8988T (cell line): Measurements from ENCODE around the gene RNF182.
"Not testable (repeated sequence)": the region's sequence is repeated elsewhere in the genome, so short reads cannot be mapped to it uniquely, and the experiment has no call there.

Source experiments
- DNase-seq: peaks from one replicate; pipeline ENCODE4 v3.0.0; 2011

The RNF182 gene

GRCh38 chr6:13918686-13919250 lies 6.0 kb upstream of the RNF182 start:
- no peak for DNase-seq

- no peak for DNase-seq
Observed at GRCh38 chr6:13919861-13920260, 4.9 kb upstream of the RNF182 start.

GRCh38 chr6:13920552-13920951 lies 4.2 kb upstream of the RNF182 start:
- no peak for DNase-seq

GRCh38 chr6:13922750-13923149 lies 2.0 kb upstream of the RNF182 start:
- DNase-seq = no peak

GRCh38 chr6:13923527-13924145 lies 1.1 kb upstream of the RNF182 start:
- DNase-seq = no peak

- peak; percentile 32 for DNase-seq
Observed at GRCh38 chr6:13924146-13924948, 405 bp upstream of the RNF182 start.

GRCh38 chr6:13926378-13926777 lies 1.6 kb downstream of the RNF182 start:
- DNase-seq = no peak

- DNase-seq = no peak
Observed at GRCh38 chr6:13927203-13927602, 2.5 kb downstream of the RNF182 start.

- DNase-seq = no peak
Observed at GRCh38 chr6:13929196-13929595, 4.4 kb downstream of the RNF182 start.

- DNase-seq = no peak
Observed at GRCh38 chr6:13931797-13932402, 7.1 kb downstream of the RNF182 start.

- no peak for DNase-seq
Observed at GRCh38 chr6:13932785-13933184, 8.0 kb downstream of the RNF182 start.

- DNase-seq = no peak
Observed at GRCh38 chr6:13934721-13935120, 10.0 kb downstream of the RNF182 start.

GRCh38 chr6:13935190-13935880 lies 10.6 kb downstream of the RNF182 start:
- DNase-seq = no peak

- not testable (repeated sequence) for DNase-seq
Observed at GRCh38 chr6:13935881-13936261, 11.1 kb downstream of the RNF182 start.

- DNase-seq = no peak
Observed at GRCh38 chr6:13941902-13942301, 17.1 kb downstream of the RNF182 start.

- DNase-seq = no peak
Observed at GRCh38 chr6:13943943-13944342, 19.2 kb downstream of the RNF182 start.

- DNase-seq = no peak
Observed at GRCh38 chr6:13946506-13946905, 21.8 kb downstream of the RNF182 start.

- no peak for DNase-seq
Observed at GRCh38 chr6:13947611-13948178, 22.9 kb downstream of the RNF182 start.

GRCh38 chr6:13952101-13952500 lies 27.3 kb downstream of the RNF182 start:
- no peak for DNase-seq

GRCh38 chr6:13953061-13953705 lies 28.4 kb downstream of the RNF182 start:
- DNase-seq = no peak

- DNase-seq = no peak
Observed at GRCh38 chr6:13965582-13966127, 40.9 kb downstream of the RNF182 start.

- no peak for DNase-seq
Observed at GRCh38 chr6:13971303-13971702, 46.6 kb downstream of the RNF182 start.
